GM19438 (cell line): ENCODE data around the gene CABLES2.

Experiments
- ATAC-seq: cut with Tn5 transposase; IDR thresholded peaks from one replicate; pipeline ENCODE4 v1.9.1; 2021; ENCODE audit warnings: low read depth; ENCODE audit not compliant: unreplicated experiment

CABLES2 gene

DNA sequence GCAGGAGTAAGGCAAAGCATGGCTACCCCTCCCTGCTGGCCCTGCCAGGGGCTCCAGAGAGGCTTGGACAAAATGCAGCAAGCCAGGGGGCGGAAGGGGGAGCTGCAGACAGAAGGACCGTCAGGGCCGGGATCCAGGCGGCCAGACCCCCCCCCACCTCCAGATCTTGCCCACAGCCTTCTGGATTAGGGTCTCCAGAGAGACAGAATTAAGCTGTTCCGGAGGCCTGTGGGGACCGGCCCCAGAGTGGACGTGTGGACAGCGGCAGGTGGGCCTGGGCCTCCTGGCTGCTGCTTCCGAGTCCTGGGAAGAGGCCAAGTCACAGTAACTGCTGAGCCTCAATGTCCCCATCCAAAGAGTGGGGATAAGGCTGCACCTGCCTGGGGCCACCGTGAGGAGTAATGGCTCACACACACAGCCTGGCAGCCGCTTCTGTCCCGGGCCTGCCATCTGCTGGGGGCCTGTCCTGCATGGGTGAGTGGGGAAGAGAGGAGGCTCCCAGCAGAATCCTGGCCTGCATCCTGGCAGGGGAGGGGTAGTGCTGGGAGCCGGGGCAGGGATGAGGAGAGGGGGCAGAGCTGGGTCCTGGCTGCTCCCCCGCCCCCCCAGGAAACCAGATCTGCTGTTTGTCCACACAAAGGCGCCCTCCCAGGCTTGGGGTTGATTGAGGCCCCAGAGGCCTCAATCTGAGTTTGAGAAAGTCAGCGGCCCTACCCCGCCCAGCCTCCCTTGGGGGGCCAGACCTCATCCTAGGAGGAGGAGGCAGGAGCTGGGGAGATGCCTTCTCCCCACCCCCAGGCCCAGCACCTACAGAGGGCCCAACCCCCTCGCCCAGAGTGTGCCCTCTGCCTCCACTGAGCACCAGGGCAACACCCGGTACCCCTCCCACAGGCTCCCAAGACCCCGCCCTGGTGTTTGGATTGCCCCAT lies 43.8 kb downstream of the CABLES2 start:
- no peak for ATAC-seq

DNA sequence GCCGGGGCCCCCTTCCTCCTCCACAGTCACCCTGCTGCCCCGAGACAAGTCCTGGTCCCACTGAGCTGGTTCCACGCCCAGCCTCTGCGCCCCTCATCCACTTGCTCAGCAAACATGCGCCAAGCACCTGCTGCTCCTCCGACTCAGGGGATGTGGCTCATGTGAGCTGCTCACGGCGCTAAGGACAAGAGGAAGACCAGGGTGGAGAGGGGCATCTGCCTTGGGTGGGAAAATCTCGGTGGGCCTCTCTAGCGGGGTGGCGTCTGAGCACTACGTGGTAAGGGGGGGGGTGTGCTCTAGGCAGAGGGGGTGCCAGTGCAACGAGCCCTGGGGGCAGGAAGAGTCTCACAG lies 44.5 kb downstream of the CABLES2 start:
- no peak for ATAC-seq

DNA sequence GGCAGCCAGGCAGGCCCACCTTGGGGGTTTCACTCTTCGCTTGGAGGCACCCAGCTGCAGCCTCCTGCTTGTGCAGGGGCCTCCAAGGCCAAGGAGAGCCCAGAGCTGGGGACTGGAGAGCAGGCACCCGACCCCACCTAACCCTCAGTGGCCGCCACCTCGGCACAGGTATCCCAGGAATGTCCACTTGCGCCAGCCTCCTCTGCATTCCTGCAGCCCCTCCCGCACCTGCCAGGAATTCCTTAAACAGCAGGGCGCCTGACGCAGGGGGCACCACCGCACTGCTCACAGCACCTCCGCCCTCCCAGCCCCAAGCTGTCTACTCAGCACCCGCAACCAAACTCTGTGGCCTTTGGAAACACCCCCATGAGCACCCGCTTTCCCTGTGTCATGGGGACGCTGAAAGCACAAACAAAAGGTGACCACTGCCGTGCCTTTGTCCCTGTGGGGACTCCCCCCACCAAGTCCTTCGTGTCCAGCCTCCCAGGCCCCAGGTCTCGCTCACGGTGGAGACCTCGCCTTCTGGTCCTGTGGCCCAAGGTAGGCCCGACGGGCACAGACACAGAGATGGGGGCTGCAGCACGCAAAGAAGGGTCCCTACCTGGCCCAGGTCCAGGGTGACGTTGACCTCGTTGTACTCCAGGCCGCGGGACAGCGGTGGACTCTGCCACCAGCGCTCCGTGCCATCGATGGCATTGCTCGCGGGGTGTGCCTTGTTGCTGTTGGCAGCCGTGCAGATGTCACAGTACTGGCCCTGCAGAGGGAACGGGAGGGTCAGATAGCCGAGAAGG lies 45.1 kb downstream of the CABLES2 start:
- no peak for ATAC-seq

DNA sequence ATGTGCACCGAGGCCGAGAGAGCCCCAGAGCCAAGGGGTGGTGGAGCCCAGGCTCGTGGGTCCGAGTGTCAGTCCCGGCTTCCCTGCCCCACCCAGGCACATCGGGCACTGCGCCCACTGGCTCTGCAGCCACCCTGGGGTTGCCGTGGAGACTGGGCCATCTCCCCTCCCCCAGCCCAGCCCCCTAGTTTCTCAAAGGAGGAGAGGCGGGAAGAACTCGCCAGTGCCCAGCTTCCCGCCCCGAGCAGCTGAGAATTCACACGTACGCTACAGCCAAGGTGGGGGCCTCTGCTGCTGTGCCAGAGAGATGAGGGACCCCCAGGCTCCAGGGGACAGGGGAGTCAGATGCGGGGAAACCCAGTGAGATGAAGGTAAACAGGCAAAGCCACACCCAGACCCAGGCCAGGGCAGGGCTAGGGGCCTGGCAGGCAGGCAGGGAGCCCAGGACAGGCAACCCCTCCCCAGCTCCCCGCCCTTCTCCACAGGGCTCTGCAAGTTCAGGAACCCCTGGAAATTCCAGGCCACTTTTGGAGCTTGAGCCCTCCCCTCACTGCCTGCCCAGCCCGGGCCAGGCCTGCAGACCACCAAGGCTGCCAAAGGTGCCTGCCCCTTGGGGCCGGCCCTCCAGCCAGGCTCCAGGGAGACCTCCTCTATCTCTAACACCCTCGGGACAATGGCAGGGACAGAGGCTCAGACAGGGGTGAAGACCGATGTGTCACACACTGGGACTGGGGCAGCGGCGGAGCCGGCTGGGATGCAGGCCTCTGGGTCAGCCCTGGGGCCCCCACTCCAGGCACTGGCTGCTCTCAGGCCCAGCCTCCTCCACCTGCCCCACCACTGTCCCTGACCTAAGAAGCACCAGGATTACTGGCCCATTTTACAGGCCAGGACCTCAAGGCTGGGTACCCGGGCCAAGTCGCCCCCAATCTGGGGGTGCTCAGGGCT lies 46.0 kb downstream of the CABLES2 start:
- ATAC-seq: no peak

DNA sequence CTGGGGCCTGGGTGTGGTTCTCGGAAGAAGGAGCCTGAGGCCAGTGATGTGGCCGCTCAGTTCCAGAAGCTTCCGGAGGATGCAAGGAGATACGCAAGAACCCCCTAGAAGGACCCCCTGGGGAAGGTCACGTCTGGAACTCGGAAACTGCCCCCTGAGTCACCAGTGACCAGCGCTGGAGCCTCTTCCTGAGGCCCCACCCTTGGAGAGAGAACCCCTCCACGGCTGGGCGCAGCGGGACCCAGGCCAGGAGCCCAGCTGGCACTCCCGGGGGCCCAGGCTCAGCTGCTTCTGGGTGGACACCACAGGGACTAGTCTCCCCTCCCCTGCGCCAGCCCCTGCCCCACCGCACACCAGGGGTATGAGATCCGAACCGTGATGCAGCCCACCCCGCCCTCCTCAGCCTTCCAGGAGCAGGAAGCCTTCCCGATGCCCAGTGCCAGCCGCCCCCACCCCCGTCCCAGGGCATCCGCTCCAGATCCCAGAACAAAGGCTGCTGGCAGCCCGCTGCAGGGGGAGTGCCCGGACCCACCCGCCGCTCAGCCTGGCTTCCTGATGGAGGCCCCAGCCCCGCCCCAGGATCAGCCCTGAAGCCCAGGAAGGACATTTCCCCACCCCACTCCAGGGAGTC lies 47.5 kb downstream of the CABLES2 start:
- ATAC-seq: no peak

DNA sequence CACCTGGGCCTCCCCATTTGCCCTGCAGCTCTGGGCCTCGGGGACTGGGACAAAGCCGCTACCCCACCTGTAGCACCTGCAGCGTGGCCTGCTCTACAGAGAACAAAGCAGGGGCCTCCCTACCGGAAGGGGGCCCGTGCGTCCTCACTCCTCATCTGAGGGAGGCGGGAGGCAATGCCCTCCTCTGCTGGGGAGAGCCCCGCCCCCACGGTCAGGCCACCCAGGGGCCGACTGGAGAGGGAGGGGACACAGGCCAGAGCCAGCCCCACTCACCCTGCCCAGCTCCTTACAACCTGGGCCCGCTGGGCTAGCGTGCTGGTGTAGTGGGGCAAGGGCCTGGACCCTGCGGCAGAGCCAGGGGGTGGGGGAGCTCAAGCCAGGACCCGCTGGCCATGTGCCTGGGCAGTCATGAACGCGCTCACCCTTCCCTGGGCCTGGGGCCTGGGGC lies 48.0 kb downstream of the CABLES2 start:
- no peak for ATAC-seq

DNA sequence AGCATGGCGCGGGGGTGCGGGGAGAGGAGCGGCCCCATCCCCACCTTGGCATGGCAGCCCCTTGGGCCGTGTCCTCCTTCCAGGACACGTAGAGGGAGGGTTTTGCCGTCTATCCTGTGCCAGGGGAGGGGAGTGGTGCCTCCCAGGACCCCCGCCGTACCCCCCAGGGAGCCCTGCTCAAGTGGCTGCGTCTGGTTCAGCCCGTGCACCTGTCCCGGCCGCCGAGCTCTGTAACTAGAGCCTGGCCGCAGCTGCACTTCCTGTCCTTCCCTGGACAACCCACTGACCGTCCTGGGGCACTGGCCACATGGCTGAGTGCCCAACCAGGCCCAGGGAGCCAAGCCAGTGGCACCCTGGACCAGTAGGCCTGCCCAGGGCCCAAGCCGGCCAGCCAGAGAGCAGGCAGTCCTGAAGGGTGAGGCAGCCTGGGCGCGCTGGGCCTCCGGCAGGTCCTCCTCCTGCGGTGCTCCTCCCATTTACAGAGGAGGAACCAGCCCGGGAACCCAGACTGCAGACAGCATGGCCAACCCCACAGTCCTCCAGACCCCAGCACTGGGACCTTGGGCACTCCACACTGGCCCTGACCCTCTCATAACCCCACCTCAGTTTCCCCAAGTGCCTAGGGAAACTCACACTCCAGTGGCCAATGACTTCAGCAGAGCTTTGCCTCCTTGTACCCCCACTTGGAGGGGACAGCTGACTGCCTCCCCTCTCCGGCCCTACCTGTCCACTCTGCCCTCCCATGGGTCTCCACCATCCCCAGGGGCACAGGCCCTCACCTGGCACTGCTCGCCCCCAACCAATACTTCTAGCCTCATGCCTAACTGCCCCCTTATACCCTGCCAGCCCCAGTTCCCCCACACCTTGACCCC lies 48.7 kb downstream of the CABLES2 start:
- no peak for ATAC-seq

DNA sequence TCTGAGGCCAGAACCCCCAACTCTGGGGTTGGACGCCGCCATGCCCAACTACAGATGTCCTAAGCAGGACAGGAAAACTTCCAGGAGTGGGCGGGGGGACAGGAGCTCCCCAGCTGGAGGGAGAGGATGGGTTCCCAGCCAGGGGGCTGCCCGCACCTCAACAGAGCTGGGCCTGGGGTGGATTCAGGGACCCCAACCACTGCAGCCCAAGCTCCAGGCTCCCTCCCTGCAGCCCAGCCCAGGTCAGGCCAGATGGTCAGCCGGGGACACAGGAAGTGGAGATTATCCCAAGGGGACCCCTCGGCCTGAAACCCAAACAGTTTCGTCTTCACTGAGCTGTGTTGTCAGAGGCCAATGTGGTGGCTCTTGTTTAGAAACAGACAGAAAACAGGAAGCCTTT lies 49.4 kb downstream of the CABLES2 start:
- no peak for ATAC-seq

DNA sequence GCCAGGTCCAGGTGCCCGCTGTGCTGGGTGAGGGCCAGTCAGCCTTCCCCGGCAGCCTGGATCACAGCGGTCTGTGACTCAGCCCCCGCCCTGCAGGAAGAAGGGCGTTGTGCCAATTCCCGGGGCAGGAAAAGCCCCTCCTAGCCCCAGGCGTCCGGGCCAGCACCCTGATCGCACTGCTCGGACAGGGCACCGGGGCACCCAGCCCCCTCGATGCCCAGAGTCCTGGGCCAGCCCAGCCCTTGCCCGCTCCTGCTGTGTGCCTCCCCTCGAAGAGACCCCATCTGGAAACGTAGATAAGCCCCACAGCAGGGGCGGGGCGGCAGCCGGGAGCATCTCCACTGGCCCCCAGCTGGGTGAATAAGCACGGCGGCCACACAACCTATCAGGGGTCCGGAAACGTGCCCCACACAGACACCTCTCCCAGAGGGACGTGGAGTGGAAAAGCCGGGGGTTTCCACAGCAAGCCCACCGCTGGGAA lies 49.9 kb downstream of the CABLES2 start:
- ATAC-seq: no peak

DNA sequence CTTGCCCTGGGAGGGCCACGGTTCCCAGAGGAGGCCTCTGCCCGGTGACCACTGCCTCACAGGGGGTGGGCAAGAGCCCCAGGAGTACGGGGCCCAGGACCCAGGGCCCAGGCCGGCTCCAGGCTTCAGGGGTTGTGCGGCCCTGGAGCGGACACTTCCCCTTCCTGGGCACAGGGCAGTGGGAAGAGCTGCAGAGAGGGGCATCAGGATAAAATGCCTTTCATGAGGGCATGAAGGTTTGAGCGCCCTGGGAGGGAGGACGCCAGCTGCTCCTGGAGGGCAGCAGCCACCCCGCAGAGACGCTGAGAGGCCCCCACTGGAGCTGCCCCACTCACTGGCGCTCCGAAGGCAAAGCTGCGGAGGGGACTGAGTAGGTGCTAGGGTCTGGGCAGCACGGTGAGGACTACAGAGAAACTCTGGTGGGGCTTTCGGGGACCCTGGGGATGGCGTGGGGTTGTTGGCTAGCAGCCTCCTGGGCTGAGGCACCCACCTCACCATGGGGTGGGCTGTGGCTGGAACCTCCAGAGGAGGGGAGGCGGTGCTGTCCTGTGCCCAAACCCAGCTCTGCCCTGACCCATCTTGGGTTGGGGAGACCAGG lies 50.4 kb downstream of the CABLES2 start:
- no peak for ATAC-seq

DNA sequence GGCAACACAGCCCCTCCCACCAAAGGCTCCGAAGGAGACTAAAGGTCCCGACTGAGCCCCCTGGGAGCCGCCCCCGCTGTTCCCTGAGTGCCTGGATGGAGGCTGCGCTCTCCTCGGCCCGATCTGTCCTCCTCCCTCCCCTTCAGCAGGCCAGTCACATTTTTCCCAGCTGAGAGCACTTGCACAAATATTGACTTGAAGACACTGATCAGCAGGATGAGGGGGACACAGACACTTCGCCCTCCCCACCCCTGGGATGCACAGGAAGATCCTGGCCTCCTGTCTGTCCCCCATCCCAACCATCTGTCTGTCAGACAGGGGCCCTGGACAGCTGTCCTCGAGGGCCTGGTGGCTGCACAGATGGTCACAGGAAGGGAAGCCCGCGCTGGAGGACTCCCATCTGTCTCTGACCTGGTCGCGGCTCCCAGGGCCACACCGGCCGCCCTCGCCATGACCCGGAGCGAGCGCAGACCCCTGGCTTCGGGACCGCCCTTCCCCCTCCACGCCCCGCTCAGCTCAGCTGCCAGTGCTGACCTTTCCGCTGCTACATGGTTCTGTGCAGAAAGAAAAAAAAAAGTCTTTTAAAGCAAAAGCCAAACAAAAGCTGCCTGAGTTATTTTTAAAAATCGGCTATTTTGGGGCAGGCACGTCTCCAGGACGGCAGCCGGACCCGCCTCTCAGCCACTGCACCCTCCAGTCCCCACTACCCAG lies 51.1 kb downstream of the CABLES2 start:
- ATAC-seq: no peak

DNA sequence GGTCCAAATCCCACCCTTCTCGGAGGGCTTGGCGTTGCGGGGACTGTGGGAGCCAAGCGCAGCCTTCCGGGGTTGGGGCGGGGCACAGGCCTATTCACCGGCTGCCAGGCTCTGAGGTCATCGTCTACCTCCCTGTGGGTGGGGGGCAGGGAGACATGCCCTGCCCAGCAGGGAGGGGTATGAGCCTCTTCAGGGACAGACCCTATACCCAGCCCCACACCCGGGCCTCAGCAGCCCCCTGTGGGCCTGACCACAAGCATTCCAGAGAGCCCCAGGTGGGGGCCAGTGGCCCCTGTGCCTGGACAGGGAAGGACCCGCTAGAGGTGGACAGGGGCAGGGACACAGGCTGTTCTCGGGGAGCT lies 51.6 kb downstream of the CABLES2 start:
- no peak for ATAC-seq

DNA sequence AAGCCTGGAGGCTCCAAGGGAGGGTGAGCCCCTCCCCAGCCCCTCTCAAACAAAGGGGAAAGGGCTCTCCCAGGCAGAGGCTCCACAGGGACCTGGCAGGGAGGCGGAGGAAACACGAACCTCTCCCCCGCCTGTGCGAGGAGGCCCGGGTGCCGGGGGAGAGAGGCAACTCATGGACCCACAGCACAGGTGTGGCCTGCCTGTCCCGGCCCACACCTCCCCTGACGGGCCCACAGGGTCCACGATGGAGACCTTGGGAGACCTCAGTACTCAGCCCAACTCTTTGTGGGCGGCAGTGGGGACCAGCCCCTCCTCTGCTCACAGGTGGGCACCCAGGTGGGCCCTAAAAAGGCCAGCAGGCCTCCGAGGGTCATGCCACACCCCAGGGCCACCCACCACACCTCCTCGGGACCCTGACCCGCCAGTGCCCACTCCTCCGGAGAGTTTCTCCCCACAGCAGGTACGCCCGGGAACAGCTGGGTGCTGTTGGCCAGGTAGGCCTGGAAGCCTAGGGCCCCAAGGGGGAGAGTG lies 52.2 kb downstream of the CABLES2 start:
- ATAC-seq: no peak

DNA sequence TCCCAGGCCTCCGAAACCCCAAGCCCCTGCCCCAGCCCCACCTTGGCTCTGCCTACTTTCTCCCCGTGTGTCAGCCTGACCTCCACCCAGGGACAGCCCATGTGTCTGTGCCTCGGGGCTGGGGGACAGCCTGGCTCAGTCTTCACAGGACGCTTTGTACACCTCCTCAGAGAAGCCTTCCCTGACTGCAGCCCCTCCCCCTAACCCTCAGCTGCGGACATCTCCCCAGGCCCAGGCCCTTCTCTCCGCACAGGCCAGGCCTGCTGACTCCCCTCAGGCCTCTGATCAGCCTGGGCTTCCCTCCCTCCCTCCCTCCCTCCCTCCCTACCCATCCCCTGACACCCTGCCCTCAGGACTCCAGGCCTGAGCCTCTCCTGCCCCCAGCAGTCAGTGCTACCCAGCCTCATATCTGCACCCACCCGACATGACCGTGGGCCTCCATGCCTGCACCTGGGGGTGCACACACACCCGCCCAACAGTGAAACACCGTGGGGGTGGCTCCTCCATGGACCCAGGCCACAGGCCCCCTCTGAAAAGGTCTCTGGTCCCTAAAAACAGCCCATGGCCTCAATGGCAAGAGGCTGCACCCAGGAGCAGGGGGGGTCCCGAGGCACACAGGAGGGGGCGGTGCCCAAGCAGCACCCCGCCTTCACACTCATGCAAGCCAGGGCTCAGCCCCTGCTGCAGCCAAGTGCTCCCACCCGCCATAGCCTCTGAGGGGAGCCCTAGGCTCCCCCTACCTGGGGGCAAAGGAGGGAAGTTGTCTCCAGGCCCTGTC lies 52.9 kb downstream of the CABLES2 start:
- no peak for ATAC-seq

DNA sequence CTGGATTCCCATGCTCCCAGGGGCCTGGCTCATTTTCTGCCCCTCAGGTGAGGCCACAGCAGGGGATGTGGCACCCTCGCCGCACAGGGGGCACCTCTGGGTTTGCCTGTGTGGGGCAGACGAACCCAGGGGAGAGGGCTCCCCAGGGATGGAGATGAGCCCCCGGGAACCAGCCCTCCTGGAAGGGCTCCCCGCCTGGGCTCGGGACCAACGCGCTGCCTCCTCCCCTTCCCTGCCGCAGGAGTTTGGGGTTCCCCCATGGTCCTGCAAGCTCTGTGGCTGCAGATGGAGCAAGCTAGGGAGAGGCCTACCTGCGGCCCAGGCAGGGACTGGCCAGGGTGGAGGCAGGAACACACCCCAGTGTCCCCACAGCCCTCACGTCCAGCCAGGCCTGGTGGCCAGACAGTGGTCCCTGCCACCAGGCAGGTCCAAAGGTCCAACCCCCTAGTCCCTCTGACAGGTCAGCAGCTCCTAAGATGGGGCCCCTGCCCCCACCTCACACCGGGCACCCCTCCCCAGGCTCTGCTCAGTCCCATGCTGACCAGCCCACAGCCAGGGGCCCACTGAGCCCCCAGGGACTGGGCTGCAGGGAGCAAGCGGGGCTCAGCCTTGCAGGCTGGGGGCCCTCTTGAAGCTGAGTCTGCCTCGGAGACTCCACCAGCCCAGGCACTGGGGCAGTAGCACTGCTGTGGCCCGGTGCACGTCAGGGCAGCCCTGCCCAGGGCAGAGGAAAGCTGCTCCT lies 53.6 kb downstream of the CABLES2 start:
- ATAC-seq: no peak
